GM18951 (cell line): ENCODE data around the gene PCSK6.
"Not testable (repeated sequence)": the region's sequence is repeated elsewhere in the genome, so short reads cannot be mapped to it uniquely, and the experiment has no call there.

Experiments
- POLR2A ChIP-seq: IDR thresholded peaks from 4 replicates; pipeline ENCODE4 v1.6.1; 2011; ENCODE audit warnings: mild to moderate bottlenecking; ENCODE audit not compliant: insufficient read length, insufficient read depth; ENCODE audit errors: extremely low read depth
- in situ Hi-C: fragments of 300-500 bp; cut with MboI; formaldehyde crosslinking; loops from one replicate; pipeline ENCODE4 v1.12.0; 2022; ENCODE audit warnings: low sequenced_read_pairs, mixed read lengths, inconsistent platforms; ENCODE audit not compliant: unreplicated experiment

The PCSK6 gene

DNA sequence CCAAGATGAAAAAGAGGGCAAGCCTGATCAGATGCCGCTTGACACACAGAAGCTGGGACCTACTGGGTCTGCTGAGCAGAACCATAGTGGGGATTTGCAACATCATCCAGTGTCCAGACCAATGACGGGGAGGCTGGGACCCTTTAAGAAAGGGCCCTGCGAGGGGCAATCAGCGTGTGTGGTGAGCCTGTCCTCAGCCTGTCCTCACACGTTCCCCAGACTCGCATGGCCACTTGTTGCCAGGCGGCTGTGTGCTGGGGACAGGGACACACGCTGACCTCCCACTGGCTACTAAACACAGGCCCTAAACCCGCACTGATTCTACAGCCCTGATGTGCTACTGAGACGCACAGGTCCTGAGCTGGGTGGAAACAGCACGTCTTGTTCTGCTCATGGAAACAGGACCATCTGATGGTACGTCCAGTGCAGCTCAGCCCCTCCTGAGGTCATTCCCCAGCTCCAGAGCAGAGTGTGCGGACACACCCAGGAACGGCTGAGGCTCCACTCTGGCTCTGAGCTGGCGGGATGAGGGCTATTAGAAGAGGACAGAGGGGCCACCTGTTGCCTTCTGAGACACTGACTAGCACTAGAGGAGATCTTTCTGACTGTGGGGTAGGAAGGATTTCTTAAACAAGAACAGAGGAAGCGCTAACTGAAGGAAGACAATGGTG, 24.4 kb downstream of the PCSK6 start:
- TF ChIP-seq POLR2A = no peak
- in situ Hi-C loops = no loop called here

DNA sequence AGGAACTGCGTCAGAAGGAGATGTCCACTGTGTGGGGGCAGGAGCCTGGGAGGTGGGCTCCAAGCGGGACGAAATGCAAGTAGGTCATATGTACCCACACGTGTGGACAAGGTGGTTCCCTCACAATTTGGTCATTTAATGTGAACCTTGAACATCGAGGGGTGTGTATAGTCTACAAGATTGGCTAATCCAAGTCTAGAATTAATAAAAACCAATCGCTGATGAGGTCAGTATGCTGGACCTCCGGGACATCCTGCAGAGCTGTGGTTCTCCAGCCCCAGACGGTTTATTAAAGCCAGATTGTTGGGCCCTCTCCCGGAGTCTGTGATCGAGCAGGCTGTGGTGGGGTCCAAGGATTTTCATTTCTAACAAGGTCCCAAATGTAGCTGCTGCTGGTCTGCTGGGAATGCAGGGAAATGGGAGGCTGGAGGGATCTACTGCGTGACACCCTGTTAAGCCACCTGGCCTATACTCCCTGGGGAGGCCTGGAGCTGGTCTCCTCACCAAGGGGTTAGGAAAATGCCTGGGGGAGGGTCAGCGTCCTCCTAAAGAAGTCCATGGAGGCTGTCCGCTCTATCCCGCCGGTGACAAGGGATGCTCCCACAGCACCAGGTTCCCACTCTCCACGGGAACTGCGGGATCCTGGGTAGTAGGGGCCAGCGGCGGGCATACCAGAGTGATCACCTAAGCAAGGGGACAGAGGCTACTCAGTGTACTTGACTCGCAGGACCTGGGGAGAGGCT, 25.1 kb downstream of the PCSK6 start:
- no peak for TF ChIP-seq POLR2A
- in situ Hi-C loops = no loop called here

- in situ Hi-C loops = not testable (repeated sequence)
Measured at GRCh38 chr15:101463696-101464095, 25.8 kb downstream of the PCSK6 start.

DNA sequence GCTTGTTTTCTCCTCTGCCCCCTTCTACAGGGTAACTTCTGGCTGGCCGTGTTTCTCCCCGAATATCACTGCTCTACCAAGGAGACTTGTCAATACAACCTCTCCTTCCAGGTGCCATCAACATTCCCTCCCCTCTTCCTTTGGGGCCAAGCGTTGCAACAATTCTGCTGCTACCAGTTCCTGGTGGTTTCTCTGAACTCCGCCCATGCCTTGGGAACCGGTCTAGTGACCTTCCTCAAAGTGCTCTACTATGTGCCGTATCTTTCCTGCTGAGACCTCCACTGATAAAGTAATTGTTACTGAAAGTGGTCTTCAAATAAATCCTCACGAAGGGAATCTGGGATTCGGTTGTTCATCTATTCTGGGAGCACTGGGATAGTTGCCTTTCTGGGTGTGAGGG, 26.2 kb downstream of the PCSK6 start:
- no peak for TF ChIP-seq POLR2A
- in situ Hi-C loops = no loop called here

GRCh38 chr15:101461097-101461496, 28.4 kb downstream of the PCSK6 start:
- in situ Hi-C loops = no loop called here
- TF ChIP-seq POLR2A = no peak

DNA sequence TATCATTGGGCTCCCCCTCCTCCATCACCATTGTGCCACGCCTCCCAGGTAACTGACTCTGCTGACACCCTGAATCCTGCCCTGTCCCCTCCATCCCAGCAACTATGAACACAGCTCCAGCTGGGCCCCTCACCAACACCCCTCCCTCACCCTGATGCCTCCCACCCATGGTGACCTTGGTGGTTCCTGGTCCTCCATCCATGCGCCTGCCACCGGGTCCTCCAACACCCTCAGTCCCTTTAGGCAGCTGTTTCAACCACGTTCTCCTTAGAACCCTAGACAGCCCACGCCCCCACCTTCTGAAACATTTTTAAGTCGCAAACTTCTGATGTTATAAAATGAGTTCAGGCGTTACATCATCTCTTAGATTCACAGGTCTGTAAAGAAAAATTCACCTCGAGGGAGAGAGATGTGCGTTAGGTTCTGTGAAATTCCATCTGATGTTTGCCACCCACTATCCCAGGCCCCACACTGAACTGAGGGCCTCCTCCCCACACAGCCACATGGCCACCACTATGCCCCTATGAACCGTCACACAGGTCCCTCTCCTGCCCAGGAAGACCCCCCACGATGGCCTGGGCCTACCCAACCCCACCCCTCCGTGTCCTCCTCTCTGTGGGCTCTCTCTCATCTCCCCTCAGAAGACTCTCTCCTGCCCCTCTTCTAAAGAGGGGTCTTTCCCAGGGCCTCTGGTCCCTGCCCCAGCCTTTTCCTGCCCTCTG, 29.8 kb downstream of the PCSK6 start:
- no peak for TF ChIP-seq POLR2A
- in situ Hi-C loops = no loop called here

GRCh38 chr15:101458908-101459578, 30.5 kb downstream of the PCSK6 start:
- no peak for TF ChIP-seq POLR2A
- in situ Hi-C loops = no loop called here

DNA sequence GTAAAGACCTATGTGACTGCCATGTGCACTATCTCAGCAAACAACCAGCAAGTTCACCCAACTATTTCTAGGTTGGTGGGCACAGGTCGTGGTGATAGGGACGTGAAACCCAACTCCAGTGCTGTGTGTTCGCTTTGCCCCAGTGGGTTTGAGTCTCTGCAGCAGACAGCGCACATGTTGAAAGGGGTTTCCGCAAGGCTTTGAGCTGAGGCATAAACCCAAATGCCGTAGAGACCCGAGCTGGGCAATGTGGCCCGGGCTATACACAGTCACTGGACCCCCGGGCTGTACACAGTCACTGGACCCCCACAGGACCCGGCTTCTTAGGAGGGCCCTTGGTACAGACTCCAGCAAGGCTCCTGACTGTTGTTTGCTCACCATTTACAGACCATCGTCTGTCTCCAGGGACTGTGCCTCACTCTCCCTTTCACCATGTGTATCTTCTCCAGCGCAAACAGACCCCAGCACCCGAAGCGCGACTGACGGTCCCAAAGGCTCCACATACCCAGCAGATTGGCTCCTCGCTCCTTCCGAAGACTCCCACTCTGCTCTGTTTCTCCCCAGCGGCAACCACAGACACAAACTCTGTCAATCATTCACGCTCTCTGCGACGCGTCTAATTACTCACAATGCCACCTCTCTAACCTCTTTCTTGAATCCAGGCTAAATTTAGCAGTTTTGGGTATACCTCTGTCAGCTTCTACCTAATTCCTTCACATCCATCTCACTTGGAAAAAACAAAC, 31.2 kb downstream of the PCSK6 start:
- in situ Hi-C loops = no loop called here
- no peak for TF ChIP-seq POLR2A

- in situ Hi-C loops = no loop called here
Measured at GRCh38 chr15:101457696-101458095, 31.8 kb downstream of the PCSK6 start.

DNA sequence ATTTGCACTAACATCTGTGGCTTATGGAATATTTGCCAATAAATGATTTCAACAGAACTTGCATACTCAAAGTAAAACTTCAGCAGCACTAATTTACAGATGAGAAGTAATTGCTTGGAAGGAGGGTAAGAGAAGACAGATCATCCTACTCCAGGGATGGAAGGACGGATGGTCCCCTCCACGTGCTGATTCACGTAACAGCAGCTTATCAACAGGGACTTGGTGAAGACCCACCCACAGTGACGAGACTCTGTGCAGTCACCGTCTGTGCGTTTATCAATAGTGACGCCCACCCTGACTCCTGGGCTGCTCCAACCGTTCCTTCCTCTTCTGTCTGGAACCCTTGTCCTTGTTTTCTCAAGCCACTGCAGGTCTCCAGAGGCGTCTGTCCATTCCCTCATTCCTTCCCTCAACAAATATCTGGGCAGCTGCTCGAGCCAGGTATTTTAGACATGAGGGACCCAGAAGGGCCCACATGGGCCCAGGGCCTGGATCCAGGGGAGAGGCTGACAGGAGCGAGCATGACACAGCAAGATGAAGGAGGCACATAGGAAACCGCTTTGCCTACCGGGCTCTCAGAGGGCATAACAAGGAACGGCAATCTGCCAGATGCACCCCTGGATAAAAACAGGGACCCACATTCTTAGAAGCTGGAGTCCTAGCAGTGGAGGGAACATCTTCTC, 33.3 kb downstream of the PCSK6 start:
- TF ChIP-seq POLR2A = no peak
- in situ Hi-C loops = no loop called here

More at GRCh38 chr15:101457696-101458095, 31.8 kb downstream of the PCSK6 start:
- TF ChIP-seq POLR2A = no peak

DNA sequence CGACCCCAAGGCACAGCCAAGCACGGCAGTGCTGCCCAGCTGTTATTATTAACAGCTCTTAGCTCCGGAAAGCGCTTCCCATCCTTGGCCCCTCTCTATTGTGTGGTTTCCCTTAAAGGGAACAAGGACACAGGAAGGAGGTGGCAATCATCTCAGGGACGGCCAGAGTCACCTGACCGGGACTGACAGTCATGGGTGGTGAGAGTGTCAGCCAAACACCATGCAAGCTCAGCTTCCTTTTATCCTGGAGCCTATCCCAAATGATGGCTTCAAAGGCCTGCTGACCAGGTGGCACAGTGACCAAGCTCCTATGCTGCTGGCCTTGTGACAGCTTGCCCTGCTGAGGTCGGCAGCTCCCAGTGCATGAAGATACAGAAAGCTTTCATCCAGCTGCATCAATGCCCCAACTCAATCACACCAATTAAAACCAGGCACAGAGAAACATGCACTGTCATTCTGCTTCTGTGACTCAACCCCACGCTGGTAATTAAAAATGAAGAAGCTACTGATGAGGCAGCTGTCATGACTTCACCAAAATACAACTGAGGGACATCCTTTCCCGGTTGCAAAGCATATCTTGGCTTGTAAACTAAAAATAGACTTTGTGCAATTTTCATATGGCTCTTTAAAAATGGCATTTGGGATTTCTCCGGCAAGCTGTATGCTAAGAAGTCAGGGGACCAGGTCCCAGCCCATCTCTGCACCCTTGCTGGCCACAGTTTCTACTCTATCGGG, 34.0 kb downstream of the PCSK6 start:
- in situ Hi-C loops = no loop called here
- no peak for TF ChIP-seq POLR2A

DNA sequence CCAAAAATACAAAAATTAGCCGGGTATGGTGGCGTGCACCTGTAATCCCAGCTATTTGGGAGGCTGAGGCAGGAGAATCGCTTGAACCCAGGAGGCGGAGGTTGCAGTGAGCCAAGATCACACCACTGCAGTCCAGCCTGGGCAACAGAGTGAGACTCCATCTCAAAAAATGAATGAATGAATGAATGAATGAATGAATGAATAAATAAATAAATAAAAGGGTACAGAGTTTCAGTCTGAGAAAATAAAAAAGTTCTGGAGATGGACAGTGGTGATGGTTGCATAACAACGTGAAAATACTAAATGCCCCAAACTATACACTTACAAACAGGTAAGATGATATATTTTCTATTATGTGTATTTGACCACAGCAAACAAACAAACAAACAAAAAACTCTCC, 34.7 kb downstream of the PCSK6 start:
- in situ Hi-C loops = not testable (repeated sequence)

DNA sequence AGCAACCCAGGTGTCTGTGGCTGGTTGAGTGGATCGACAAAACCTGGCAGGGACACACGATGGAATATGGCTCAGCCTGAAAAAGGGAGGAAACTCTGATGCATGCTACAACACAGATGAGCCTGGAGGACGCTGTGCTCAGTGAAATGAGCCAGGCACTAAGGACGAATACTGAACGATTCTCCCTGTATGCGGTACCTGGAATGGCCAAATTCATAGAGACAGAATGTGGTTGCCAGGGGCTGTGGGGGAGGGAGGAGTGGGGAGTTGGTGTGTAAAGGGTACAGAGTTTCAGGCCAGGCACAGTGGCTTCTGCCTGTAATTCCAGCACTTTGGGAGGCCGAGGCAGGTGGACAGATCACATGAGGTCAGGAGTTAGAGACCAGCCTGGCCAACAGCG, 35.1 kb downstream of the PCSK6 start:
- TF ChIP-seq POLR2A = no peak
- in situ Hi-C loops = no loop called here
